Limb (tissue), 2 donors: ENCODE measurements around the gene ENTPD5.

Source experiments
- DNase-seq, 2 donors: peaks; one replicate each; pipeline ENCODE4 v3.0.0-alpha.2; 2016; ENCODE audit errors: extremely low spot score in 2 of 2

The ENTPD5 gene, protein sequence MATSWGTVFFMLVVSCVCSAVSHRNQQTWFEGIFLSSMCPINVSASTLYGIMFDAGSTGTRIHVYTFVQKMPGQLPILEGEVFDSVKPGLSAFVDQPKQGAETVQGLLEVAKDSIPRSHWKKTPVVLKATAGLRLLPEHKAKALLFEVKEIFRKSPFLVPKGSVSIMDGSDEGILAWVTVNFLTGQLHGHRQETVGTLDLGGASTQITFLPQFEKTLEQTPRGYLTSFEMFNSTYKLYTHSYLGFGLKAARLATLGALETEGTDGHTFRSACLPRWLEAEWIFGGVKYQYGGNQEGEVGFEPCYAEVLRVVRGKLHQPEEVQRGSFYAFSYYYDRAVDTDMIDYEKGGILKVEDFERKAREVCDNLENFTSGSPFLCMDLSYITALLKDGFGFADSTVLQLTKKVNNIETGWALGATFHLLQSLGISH

DNA sequence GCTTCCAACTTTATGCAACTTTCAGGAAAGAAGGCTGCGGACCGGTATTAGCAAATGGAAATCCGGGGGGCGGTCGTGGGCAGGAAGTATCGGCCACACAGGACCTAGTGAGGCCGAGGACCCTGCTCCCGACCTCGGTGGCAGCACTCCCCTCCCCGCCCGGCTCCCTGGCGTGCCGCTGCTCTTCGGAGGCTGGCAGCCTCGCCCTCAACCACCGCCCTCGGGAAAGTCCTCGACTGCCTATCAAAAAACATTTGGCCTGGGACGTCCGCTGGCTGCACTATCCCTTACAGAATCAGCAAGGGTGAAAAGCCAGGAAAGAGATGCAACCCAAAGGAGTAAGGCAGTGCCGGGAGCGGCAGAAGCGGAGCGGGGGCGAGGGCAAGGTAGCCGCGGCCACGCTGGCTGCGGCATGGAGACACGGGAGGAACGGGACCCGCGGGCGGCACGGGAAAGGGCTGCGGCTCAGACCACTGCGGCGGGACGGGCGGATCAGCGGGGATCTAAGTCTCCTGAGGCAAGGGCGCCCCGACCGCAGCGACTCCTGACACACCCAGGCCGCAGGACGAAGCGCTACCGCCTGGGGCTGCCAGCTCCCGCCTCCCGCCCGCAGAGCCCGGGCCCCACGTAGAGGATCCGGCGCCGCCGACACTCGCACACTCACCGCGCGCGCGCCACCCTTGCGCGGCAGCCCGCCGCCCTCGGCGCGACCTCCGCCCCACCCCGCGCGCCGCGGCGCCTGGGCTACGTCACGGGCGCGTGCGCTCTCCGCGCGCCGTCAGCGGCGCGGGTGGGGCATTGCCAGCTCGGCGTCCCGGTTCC lies at the start of gene ENTPD5, which contains the start of gene BBOF1:
Gene ENTPD5, minus strand, starts transcription at position 703 of the 822 bp plus-strand sequence. CDS start 31,186 bp downstream, outside the sequence.
Gene BBOF1, plus strand, starts transcription at position 764 of the 822 bp plus-strand sequence. CDS start 130 bp downstream, outside the sequence.
- peak; percentile 88 to 91 for DNase-seq

DNA sequence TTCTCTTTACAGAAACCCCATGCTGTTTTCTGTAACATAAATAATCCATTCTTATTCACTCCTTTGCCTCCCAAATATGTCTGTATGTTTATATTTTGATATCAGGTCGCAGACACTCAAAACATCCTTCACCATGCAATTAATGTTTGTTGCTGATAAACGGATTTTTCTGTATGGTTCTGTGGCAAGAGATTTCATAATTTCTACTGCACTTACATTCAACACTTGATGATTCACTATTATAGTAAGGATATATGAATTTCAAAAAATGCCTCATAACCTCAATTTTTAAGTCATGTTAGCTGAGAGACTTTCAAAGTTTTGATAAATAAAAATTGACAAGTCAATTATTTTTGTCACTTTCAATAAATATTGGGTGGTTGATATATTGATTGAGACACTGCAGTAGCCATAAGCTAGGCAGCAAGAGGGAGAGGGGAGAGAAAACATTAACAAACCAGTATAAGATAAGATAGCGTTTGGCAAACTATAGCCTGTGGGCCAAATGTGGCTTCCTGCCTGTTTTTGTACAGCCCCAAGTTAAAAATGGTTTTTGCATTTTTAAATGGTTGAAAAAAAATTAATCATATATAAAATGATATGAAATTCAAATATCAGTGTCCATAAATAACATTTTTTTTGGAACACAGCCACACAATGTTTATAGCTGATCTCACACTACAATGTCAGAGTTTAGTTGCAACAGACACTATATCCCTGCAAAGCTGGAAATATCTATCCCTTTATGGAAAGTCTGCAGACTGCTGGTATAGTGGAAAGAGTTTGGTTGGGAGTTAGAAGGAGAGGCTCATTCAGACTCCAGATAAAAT lies 46.9 kb upstream of the ENTPD5 start:
- no peak for DNase-seq

DNA sequence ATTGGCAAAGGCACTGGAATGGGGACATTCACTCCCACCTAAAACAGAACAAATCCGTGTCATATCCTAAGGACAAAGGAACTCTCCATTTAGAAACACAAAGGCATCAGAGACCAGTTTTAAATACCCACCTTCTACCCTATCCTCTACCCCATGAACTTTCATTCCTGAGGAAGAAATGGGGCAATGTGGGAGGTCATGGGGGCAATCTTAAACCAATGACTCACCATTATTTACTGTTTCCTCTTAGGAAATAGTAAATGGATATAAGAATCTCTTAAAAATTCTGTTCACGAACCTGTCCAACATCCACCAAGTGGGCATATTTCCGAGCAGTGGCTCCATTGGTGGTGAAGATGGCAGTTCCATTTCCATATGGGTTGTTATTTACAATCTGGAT lies 45.8 kb upstream of the ENTPD5 start:
- DNase-seq = no peak

DNA sequence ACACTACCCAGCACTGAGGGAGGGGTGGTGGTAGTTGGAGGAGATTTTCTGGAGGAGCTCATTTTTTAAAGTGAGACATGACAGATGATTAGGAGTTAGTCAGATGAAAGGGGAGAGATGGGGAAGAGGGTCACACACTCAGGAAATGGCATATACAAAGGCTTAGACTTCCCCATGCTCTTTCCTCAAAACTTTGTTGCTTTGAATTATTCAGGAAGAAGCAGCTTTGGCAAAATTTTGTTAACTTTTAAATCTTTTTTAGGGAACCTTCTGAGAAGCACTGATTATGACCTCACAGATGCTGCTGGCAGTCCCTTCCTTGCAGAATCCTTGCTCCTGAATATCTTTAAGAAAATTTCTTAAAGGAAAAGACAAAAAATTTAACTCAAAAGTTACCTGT lies 45.3 kb upstream of the ENTPD5 start:
- DNase-seq = no peak

DNA sequence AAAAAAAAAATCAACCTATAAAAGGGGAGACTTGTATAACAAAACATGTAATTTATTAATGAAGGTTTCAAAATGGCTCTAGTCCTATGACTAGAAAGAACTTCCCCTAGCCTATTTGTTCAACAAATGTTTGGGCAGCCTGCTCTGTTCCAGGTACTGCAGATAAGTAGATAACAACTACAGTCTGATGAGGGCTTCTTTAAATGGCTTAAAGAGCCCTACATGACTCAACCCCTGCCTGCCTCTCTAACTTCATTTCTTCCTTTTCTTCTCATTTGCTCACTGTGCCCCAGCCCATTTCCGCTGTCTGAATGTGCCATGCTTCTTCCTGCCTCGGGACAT lies 43.7 kb upstream of the ENTPD5 start:
- DNase-seq = no peak

DNA sequence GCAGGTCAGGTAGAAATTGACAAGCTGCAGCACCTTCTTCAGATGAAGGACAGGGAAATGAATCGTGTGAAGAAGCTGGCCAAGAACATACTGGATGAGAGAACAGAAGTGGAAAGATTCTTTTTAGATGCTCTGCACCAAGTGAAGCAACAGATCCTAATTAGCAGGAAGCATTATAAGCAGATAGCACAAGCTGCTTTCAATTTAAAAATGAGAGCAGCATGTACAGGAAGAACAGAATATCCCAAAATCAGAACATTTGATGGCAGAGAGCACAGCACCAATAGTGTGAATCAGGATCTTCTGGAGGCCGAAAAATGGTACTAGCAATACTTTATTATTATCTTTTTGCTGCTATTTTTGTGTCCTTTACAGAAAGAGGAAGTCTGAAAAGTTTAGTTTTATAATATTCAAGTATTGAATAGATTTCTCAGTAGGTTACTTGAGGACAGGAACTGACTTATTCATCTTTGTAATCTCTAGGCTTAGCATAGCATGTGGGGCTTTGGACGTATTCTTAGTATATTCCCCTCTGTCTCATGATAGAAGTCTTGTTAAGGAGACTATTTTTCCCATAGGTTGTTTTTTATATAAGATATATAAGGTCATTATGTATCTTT lies 30.9 kb upstream of the ENTPD5 start:
- no peak for DNase-seq

DNA sequence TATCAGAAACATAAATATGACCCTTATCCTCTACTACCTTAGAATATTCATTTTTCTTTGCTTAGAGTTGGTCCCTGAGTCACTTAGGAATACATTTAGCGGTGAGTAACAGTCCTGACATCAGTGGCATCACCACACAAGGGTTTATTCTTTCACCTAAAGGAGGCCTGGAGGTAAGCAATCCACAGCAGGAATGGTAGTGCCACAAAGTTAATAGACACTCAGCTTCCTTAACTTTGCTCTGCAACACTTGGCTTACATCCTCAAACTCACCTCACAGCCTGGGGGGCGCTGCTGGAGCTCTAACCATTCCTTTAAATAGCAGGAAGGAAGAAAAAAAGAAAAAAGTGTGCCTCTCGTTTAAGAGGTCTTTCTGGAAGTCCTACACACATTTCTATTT lies 29.2 kb upstream of the ENTPD5 start:
- DNase-seq = no peak

DNA sequence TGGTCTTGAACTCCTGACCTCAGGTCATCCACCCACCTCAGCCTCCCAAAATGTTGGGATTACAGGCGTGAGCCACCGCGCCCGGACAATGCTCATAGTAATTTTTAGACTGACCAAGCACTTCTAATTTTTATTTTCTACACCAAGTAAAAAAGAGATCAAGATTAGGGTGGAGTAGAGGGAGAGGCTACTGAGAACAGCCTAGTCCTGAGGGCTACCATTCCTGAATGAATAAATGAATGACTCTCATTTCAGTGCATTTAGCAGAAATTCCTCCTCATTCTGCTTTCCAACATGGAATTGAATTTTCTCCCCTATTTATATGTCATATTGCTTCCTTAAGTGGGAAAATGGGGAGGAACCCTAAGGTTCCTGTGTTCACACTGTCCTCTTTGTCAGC lies 26.4 kb upstream of the ENTPD5 start:
- DNase-seq = no peak

DNA sequence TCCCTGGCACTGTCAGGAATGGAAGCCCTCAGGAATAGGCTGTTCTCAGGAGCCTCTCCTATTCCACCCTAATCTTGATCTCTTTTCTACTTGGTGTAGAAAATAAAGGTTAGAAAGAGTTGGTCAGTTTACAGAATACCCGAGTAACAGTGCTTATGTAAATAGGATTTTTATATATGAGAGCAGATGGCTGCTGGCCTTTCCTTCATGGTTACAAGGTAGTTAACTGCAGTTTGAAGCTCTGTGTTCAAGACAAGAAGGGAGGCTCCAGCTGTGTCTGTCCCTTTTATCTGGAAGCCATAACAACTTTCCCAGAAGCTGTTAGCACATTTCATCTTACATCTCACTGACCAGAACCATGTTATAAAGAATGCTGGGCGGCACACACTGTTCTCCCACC lies 23.2 kb upstream of the ENTPD5 start:
- no peak for DNase-seq

DNA sequence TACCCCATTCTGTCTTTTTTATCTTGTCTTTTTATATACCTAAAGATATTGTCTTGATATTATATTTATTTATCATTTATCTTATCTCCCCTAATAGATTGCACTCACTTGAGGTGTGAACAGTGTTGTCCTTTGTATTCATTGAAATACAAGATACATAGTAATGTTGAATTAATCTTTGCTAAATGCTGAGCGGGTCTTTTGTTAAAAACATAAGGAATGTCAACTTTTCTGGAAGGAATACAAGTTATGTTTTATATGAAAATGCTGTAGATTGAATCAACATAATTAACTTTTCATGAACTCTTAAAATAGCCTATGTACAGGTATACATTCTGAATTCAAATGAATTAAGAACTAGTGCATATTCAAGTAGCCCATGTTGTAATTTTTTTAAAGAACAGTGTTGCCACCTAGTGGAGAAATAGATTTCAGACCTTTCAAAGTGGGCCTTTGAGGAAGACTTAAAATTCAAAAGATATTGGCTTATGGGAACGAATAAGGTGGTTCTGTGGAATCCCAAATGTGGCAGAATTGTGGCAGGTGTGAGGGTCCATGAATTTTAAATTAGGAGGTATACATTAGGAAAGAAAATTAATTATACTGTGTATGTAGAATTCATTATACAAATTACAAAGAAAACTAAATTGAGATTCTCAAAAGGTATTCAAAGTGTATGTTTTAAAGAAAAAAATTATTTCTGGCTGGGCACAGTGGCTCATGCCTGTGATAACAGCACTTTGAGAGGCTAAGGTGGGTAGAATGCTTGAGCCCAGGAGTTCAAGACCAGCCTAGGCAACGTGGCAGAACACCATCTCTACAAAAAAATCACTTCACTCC lies 19.2 kb upstream of the ENTPD5 start:
- DNase-seq = peak in 1 of 2 donors; percentile 59

DNA sequence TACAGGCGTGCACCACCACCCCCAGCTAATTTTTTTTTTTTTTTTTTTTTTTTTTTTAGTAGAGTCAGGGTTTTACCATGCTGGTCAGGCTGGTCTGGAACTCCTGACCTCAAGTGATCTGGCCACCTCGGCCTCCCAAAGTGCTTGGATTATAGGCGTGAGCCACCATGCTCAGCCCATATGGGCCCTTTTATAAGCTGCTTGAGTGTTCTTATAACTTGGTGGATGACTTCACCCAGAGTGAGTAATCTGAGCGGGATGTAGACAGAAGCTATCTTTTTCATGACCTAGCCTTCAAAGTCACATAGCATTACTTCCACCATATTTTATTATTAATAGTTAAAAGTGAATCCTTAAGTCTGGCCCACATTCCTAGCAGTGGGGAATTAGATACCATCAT lies 16.5 kb upstream of the ENTPD5 start:
- no peak for DNase-seq

DNA sequence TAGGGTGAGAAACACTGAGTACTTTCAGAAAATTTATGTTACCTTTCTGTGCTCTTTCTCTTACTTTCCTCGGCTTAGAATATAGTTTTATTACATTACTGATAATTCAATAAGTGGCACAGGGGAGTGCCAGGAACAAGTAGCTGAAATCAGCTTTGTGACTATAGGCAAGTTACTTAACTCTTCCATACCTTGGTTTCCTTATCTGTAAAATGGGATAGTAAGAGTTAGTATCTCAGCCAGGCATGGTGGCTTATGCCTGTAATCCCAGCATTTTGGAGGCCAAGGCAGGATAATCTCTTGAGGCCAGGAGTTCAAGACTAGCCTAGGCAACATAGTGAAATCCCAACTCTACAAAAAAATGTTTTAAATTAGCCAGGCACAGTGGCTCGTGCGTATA lies 15.5 kb upstream of the ENTPD5 start:
- no peak for DNase-seq

DNA sequence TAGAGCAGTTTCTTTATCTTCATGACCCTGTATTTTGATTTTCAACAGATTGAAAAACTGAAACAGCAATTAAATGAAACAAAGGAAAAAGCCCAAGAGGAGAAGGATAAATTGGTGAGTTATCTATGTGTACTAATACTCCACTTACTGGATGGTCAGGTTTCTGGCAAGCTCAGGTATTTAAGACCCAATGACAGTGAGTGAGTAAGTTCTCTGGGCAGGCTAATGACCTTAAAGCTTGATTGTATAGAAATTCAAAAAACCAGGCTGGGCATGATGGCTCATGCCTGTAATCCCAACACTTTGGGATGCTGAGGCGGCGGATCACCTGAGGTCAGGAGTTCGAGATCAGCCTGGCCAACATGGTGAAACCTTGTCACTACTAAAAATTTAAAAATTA lies 10.0 kb upstream of the ENTPD5 start:
- DNase-seq = no peak

DNA sequence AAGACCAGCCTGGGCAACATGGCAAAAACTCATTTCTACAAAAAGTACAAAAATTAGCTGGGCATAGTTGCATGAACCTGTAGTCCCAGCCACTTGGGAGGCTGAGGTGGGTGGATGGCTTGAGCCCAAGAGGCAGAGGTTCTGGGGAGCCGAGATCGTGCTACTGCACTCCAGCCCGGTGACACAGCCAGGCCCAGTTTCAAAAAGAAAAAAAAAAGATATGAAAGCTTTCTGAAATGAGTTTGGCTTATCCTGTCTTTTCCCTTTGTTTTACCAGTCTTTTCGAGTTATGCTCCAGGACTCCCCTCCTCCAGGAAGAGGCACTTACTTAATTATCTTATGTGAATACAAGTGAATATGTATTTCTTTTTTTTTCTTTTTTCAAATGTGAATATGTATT lies 3.3 kb upstream of the ENTPD5 start:
- no peak for DNase-seq

DNA sequence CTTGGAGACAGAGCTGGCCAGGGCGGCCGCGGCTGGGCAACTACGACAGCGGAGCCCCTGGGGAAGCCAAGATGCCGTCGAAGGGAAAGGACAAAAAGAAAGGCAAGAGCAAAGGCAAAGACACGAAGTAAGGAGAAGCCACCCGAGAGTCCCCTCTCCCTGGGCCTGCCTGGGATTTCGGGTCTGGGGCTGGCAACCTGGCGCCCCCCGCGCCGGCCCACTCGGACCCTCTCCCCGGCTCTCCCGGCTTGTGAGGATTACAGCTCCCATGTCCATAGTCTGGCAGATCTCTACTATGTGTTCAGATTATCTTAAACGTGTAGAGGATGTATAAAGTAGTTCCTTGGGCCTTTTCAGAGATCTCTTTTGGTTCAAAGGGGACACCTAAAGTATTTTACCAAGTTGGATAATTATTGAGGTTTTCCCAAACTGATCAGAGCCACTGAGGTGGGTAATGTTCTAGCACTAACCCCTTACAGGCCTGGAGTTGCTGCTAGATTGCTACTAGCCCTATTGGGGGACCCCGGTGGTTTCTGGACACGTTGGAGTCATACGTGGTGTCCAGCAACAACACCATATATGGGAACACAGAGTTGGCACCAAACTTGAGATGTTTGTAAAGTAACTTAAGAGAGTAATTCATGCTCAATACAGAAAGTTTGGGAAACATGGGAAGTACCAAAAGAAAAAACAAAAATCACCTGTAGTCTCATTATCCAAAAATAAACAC lies 485 bp upstream of the ENTPD5 start:
- peak in 1 of 2 donors; percentile 1 for DNase-seq

DNA sequence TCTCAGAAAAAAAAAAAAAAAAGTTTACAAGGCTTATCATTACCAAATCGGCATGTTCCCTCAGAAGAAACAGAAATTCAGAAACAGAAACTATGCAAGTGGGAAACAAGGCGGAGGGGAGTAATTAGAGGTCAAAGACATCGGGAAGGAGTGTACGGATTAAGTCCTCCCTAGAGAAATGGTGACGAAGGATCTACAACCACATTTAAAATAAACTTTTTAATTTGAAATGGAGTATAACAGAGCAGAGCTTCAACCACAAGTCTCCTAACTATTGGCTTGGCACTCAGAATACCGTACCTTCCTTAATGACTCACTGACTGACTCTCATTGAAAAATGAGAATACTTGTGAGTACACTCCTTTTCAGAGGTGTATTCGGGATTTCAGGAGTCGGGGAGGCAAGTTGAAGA lies 908 bp downstream of the ENTPD5 start:
- DNase-seq = no peak

DNA sequence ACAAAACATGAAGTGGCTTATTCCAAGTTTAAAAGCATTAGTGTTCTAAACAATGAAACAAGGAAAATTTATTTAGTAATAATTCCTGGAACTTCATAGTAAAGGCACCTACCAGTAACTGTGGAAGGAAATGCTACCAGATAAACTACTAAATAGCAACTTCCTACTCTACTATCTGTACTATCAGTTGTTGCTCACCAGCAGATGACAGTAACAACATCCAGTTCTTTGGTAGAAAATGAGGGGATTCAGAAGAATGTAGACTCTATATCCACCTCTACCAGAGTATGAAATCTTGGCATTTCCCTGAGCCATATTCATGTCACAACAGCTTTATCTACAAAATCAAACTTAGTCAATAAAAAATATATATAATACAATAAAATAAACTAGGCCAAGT lies 3.1 kb downstream of the ENTPD5 start:
- DNase-seq = no peak

DNA sequence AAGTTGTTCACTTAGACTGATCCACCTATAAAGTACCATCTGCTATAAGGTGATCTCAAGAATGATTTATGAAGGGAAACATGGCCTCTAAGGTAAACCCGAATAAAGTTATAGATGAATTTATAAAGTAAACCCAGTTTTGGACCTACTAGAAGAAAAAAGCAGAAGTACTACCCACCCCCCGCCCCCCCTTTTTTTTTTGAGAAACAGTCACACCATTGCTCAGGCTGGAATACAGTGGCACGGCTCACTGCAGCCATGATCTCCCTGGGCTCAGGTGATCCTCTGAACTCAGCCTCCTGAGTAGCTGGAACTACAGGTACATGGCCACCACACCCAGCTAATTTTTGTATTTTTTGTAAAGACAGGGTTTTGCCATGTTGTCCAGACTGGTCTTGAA lies 3.9 kb downstream of the ENTPD5 start:
- no peak for DNase-seq

DNA sequence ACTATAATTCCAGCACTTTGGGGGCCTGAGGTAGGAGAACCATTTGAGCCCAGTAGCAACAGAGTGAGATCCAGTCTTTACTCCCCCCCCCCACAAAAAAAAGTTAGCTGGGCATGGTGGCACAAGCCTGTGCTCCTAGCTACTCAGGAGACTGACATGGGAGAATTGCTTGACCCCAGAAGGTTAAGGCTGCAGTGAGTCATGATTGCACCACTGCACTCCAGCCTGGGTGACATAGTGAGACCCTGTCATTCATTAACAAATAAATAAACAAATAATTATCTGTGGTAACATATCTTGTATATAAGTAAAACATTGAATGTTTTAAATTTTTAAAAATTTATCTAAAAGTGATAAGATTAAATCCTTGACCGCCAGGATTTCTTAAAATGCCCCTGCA lies 4.8 kb downstream of the ENTPD5 start:
- DNase-seq = no peak
